Gastroesophageal sphincter (tissue), 3 donors: ENCODE measurements around the gene CDC42BPA.

Source experiments
- CTCF ChIP-seq, 4 experiments: fragments of 200-600 bp in 2 of 4; fragments of 450-650 bp in 2 of 4; sonication (generic) in 1 of 4; IDR thresholded peaks; one replicate each; pipeline ENCODE4 v1.5.1; 2017 to 2019; ENCODE audit warnings: antibody characterized with exemption in 4 of 4, mild to moderate bottlenecking in 2 of 4, moderate library complexity in 2 of 4
- EP300 ChIP-seq: sonication (generic); formaldehyde crosslinking; IDR thresholded peaks from one replicate; pipeline ENCODE4 v1.6.1; 2017; ENCODE audit warnings: antibody characterized with exemption, mild to moderate bottlenecking
- POLR2AphosphoS5 ChIP-seq: sonication (generic); formaldehyde crosslinking; IDR thresholded peaks from one replicate; pipeline ENCODE4 v1.6.1; 2017; ENCODE audit warnings: antibody characterized with exemption

- TF ChIP-seq CTCF (IDR thresholded peaks at IDR 0.05) (peak in 1 of 4 experiments; percentile 23), POLR2AphosphoS5 (peak; percentile 98), EP300 (no peak)
Observed at GRCh38 chr1:226973898-226974543, 344.3 kb downstream of the CDC42BPA start.
